Hair follicular keratinocyte (primary cell): ENCODE data around the gene MUC16. TPM values are rescaled to one million over a fixed set of nuclear protein-coding genes. Genes with fewer than 3 reads are reported as not detected.

ENCODE experiments used
- total RNA-seq: library from RNA; depleted of rRNA; stranded (reverse); fragments of >200 nt; gene quantifications from 2 replicates; pipeline ENCODE4 v1.2.3, GENCODE V29; 2015

Gene MUC16
- total RNA-seq, result not detected in 2 replicates

GRCh38 chr19:9009935-9010651 lies at the start of gene MUC16:
Gene MUC16, minus strand, starts transcription at chr19:9010409.

Other genes starting within 250 kb of the MUC16 start
- 12.8 and 20.3 TPM in 2 replicates for gene ZNF558, start 178.1 kb downstream of the MUC16 start, total RNA-seq
- gene MBD3L1, start 178.0 kb downstream of the MUC16 start, total RNA-seq, result not detected in 2 replicates
- not detected in 2 replicates for gene OR1M1, start 76.7 kb upstream of the MUC16 start, total RNA-seq
- not detected in 2 replicates for gene OR7G2, start 97.1 kb upstream of the MUC16 start, total RNA-seq
- not detected in 2 replicates for gene OR7G1, start 105.4 kb upstream of the MUC16 start, total RNA-seq
- gene OR7G3, start 116.5 kb upstream of the MUC16 start, total RNA-seq, result not detected in 2 replicates
- 12.8 and 15.0 TPM in 2 replicates for gene ZNF317, start 130.0 kb upstream of the MUC16 start, total RNA-seq
- under 0.01 TPM in 1 of 2 replicates, not detected in the other for gene OR7D2, start 168.6 kb upstream of the MUC16 start, total RNA-seq
- not detected in 2 replicates for gene OR7D4, start 209.2 kb upstream of the MUC16 start, total RNA-seq
- not detected in 2 replicates for gene OR7E24, start 240.5 kb upstream of the MUC16 start, total RNA-seq